ENCODE data around the gene SLC9A6. TPM values are rescaled to one million over a fixed set of nuclear protein-coding genes. Genes with fewer than 3 reads are reported as not detected.

The SLC9A6 gene
- 25.0 and 27.0 TPM in 2 replicates for total RNA-seq

DNA sequence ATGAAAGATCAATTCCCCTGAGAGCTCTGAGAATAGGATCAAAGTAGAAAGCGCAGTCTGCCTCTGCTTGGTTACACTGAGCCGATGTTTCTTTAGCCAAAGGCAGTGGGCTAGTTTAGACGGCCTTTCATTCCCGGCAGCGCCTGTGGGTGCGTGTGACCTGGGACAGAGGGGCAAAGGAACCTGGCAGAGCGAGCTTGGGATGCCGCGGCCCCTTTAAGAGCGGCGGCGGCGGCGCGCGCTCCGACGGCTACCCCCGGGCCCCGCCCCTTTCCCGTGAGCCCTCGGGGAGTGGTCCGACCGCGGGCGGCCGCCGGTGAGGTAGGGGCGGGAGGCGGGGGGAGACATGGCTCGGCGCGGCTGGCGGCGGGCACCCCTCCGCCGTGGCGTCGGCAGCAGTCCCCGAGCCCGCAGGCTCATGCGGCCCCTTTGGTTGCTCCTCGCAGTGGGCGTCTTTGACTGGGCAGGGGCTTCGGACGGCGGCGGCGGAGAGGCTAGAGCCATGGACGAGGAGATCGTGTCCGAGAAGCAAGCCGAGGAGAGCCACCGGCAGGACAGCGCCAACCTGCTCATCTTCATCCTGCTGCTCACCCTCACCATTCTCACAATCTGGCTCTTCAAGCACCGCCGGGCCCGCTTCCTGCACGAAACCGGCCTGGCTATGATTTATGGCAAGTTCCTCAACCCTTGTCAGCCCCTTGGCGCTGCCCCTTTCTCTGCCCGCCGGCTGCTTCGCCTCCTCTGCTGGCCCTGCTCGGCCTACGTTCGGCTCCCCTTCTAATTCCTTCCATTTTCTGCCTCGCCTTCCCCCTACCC, at the start of gene SLC9A6:
SLC9A6 (plus strand) TSS at position 279 of the 816 bp plus-strand sequence; CDS start at position 503, 224 bp downstream.

DNA sequence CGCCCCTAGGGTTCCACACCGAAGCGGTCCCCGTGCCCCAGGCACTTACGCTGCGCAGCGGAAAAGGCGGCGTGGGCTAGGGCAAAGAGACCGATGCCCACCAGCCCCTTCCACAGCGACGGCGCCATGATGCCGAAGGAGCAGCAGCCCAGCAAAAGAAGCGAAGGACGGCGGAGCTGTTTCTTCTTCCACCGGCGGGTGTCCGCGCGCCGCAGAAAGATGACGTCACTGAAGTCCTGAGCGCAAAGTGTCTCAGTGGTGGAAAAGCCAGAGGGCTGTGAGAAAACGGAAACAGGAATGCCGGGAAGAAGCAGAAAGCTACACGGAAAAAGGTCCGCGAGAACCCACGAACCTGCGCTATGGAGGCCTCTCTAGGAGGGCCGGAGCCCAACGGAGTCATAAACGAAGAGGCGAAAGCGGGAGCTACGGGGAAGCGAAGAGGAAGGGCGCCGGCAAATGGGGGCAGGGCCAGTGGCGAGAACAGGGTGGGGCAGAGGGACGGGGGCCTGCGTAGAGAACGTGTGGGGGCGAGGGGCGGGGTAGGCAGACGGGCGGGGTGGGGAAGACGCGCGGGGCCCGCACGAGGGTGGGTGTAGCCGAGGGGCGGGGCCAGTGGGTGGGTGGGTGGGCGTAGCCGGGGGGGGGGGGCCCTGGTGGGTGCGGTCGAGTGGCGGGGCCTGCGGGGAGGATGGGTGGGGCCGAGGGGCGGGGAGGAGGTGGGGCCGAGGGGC, 11.5 kb upstream of the SLC9A6 start, which contains the start of gene MMGT1:
MMGT1 (minus strand) TSS at position 441 of the 731 bp plus-strand sequence; CDS start at position 128, 313 bp downstream.

Other genes starting within 250 kb of the SLC9A6 start
- not detected in 2 replicates for gene CT45A3, start 217.2 kb upstream of the SLC9A6 start, total RNA-seq
- not detected in 2 replicates for gene CT45A5, start 199.9 kb upstream of the SLC9A6 start, total RNA-seq
- not detected in 2 replicates for gene CT45A6, start 182.6 kb upstream of the SLC9A6 start, total RNA-seq
- not detected in 2 replicates for gene CT45A2, start 165.4 kb upstream of the SLC9A6 start, total RNA-seq
- not detected in 2 replicates for gene CT45A7, start 148.2 kb upstream of the SLC9A6 start, total RNA-seq
- gene CT45A8, start 130.9 kb upstream of the SLC9A6 start, total RNA-seq, result not detected in 2 replicates
- gene CT45A9, start 113.6 kb upstream of the SLC9A6 start, total RNA-seq, result not detected in 2 replicates
- gene CT45A10, start 92.0 kb upstream of the SLC9A6 start, total RNA-seq, result not detected in 2 replicates
- gene SAGE1, start 91.7 kb upstream of the SLC9A6 start, total RNA-seq, result not detected in 2 replicates
- gene MMGT1, start 11.4 kb upstream of the SLC9A6 start, total RNA-seq, result 37.7 and 39.3 TPM in 2 replicates
- gene FHL1, start 162.1 kb downstream of the SLC9A6 start, total RNA-seq, result 464 and 475 TPM in 2 replicates

Measured in articular chondrocyte of knee joint (primary cell).